ENCODE data around the gene PAX6.

The PAX6 gene

DNA sequence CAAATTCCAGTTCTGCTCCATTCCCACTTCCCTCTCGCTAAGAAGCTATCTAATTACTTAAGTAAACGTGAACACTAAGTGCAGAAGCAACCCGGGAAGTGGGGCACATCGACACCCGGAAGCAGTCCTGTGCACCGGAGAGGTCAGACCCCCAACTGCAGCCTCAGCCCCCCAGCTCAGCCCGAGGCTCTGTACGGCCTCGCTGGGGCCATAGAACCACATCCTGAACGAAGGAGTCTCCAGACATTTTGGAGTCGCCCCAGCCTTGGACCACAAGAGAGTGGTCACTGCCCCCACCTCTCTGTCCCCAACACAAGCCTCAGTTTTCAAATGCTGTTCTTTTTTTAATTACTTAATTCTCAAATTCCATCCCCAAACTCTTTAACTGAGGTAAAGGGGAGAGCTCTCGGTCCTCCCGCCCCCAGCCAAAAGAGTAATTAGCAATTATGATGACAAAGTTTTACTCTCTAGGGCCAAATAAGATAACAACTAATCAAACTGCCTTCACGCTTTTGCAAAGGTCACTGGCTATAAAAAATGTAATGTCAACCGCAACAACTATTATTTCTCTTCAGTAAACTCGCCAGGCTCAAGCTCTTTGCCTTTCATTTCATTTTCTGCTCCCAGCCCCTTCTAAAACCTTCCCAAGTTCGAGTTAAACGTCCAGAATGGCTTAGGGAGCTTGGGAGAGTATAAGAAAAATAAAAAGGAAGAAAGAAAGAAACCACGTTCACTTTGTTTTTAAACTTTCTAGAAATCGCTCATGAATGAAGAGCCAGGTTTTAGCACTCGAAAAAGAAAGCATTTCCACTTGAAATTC lies 2.2 kb downstream of the PAX6 start:
- TF ChIP-seq CTCF (IDR thresholded peaks at IDR 0.05; ENCODE audit: borderline replicate concordance, insufficient read depth, low read depth, low read length), result no peak
- H3K4me3 ChIP-seq (ENCODE audit: low read depth, low read length), result no peak overlapping the region

- no peak overlapping the region for H3K4me3 ChIP-seq (ENCODE audit: low read depth, low read length)
- TF ChIP-seq CTCF (IDR thresholded peaks at IDR 0.05; ENCODE audit: borderline replicate concordance, insufficient read depth, low read depth, low read length), result no peak
These were observed 3.1 kb downstream of the PAX6 start for GRCh38 chr11:31807799-31808667.

DNA sequence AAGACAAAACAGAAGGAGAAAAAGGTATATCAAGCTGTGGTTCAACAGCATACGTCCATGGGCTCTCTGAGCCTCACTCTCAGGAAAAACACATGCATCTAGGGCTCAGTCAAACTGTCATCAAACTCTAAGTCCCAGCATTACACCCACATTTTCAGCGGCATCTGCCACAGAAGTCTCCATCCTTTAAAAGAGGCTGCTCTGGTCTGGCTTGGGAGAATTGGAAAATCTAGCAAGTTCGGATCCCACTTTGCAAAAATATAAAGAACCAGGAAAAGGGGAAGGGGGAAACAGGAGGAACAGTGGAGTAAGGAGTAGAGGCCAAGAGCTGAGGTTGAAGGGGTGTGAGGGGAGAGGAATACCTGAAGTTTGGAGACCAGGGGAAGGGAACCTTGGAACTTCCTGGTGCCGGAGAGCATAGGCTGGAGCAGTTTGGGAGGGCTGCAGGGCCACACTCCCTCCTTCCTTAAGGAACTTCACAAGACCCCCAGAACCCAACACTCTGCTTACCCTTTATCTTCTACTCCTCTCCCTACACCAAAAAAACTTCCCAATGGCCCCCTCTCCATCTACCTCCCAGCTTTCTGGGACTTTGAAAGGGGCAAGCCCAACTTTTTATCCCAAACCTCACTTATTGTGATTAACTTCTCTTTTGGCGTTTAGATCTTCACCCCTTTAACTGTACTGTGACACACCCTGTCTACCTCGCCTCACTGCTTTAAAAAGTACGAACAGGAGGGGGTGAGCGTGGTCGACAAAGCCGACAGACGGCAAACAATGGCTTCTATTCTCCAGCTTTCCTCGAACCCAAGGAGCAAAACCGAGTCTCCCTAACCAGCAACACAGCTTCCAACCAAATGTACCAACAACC lies 4.0 kb downstream of the PAX6 start:
- no peak for TF ChIP-seq CTCF (IDR thresholded peaks at IDR 0.05; ENCODE audit: borderline replicate concordance, insufficient read depth, low read depth, low read length)
- H3K4me3 ChIP-seq (ENCODE audit: low read depth, low read length), result no peak overlapping the region

DNA sequence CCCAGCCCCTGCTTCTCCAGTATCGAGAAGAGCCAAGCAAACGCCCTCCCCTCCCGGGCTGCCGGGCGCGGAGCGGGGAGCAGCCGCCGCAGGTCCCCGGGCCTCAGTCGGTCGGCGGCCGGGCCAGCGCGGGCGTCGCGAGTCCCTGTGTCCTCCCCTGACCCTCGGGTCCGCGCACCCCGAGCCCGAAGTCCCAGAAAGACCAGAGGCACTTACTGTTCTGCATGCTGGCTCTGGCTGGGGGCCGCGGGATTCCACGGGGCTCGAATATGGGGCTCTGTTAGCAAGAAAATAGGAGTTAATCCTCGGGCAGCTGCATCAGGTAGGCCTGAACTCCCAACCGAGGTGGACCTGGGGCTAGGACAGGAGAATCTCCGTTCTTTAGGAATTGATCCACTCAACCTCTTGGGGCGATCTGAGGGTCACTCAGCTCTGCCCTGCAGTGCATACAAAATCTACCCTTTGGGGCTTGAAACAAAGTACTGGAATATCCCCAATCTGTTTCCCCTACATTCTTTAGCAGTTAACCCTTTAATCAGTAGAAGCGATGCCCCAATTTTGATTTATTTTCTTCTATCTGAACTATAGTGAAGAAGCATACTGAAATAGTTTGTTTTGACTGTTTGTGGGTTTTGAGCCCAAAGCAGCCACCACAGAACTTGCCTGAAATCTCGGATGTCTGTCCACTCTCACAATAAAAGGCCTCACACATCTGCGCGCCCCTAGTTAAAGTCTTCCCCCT lies 4.8 kb downstream of the PAX6 start:
- no peak overlapping the region for H3K4me3 ChIP-seq (ENCODE audit: low read depth, low read length)

DNA sequence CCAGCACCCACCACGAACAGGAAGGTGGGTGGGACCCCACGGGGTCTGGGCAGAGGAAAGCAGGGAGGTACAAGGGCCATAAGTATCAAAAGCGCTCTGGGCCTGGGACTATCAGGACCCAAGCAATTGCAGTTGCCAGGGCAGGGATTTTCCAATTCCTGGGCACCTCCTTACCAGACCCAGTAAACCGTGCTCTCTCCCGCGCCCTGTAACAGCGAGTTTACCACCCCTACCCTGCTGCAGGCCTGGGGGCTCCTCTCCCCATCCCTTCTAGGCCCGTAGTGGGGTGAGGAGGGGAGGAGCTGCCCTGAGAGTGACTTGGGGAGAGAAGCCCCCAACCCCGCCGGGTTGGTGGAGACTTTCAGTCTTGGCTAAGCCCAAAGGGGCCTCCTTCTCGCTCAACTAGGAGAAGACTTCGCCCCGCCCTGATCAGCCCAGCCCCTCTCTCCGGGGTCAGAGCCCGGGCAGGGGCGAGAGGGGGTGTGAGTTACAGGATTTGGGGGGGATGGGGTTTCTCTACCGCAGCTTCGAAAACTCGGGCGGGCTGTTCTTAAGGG lies 5.4 kb downstream of the PAX6 start:
- no peak overlapping the region for H3K4me3 ChIP-seq (ENCODE audit: low read depth, low read length)
- no peak for TF ChIP-seq CTCF (IDR thresholded peaks at IDR 0.05; ENCODE audit: borderline replicate concordance, insufficient read depth, low read depth, low read length)

More for the DNA sequence above, 4.8 kb downstream of the PAX6 start:
- TF ChIP-seq CTCF (IDR thresholded peaks at IDR 0.05; ENCODE audit: borderline replicate concordance, insufficient read depth, low read depth, low read length), result no peak

DNA sequence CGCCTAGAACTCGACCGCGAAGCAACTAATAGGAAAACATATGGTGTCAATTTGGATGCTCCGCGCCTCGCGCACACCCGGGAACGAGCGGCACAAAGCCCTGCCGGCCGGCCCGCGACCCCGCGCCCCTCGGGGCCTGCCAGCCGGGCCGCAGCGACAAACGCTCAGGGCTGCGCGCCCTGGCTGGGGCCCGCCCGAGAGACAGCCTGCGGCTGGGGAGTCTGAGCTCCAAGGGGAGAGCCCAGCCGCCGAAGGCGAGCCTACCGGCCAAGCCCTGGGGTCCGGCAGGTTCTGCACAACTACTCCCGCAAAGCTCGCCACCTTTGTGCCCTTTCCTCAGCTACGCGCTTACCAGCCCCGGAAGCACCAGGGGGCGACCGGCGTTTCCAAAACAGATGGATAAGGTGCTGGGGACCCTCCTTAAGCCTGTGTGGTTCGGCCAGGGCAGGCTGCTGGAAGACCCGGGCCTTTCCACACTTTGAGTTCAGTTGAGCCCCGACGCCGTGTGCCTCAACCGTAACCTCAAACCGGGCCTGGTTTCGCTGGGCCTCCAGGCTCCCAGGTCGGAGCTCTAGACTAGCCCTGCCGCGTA lies 6.0 kb downstream of the PAX6 start:
- no peak for TF ChIP-seq CTCF (IDR thresholded peaks at IDR 0.05; ENCODE audit: borderline replicate concordance, insufficient read depth, low read depth, low read length)
- peak overlapping the region; percentile 5 for H3K4me3 ChIP-seq (ENCODE audit: low read depth, low read length)
